ENCODE results near the gene USP6NL. TPM values are rescaled to one million over a fixed set of nuclear protein-coding genes. Genes with fewer than 3 reads are reported as not detected.

USP6NL gene
- polyA plus RNA-seq, 2 donors = 26.8 to 28.3 TPM

DNA sequence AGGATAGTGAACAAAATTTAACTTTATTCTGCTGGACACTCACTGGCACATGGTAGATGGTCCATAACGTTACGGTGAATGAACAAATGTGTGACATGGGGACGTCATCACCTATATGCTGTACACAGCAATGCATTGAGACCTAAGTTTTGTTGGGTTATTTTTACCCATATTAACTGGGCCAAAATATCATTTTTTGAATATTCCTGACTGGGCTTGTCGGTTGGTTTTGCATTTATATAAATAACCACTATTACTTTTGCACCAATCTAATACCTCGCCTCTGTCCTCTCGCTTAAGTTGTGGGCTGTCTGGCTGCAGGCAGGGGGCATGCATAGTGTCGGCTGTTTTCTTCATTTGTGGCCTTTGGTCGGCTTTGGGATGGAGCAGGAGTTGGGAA, 161.7 kb downstream of the USP6NL start:
- no peaks in the 10 kb centered on the region for H3K27me3 ChIP-seq (ENCODE audit: control insufficient read depth in 1 of 2, insufficient read depth in 2 of 2, low read length in 2 of 2)
- H3K4me1 ChIP-seq (ENCODE audit: control insufficient read depth in 2 of 2, insufficient read depth in 2 of 2, low read length in 1 of 2) = peaks cover 0 to 2% of the 10 kb centered on the region in 2 donors
- no peaks in the 10 kb centered on the region for H3K36me3 ChIP-seq (ENCODE audit: control insufficient read depth in 2 of 2, insufficient read depth in 2 of 2, low read length in 1 of 2)
- H3K27ac ChIP-seq (ENCODE audit: low read depth in 2 of 2, low read length in 1 of 2) = no peak overlapping the region
- H3K4me3 ChIP-seq (ENCODE audit: low read depth in 1 of 2, low read length in 2 of 2) = no peak overlapping the region
- WGBS, 2 donors = 72 to 81% methylated on average over 8 of the region's 8 CpGs
- H3K9me3 ChIP-seq (ENCODE audit: control insufficient read depth in 2 of 2, insufficient read depth in 1 of 2, low read depth in 1 of 2, low read length in 1 of 2) = peaks cover 0 to 3% of the 10 kb centered on the region in 2 donors

DNA sequence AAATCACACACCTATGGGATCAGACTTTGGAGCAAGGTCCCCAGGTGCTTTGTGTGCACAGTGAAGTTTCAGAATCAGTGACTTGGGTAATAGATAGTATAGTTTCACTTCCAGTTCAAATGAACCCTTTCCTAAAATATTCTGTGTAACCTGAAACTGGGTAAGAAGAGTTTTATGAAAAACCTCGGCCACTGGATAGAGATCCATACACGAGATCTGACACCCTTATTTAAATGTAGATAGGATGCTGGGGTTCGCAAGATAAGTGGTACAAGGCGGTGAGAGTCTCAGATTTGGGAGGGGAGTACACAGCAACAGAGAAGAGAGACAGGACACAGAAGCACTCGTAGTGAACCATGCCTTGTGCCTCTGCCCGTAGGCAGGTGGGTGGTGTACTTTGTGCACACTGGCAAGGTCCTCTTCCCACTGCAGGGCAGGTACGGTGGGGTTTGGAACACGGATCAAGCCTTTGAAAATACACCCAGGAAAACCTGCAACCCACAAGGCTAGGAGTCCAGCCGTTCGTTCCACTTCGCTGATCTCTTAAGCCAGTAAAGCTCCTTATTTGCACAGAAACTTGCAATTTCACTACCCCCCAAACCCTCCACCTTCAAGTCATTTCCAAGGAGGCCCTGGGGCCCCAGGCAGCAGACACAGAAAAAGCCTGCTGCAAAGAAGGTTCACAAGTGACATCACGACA, 162.8 kb downstream of the USP6NL start:
- 51 to 53% methylated on average over 12 of the region's 12 CpGs for WGBS, 2 donors
- Histone ChIP-seq H3K4me1 (ENCODE audit: control insufficient read depth in 2 of 2, insufficient read depth in 2 of 2, low read length in 1 of 2) (peaks cover 0 to 2% of the 10 kb centered on the region in 2 donors), H3K9me3 (ENCODE audit: control insufficient read depth in 2 of 2, insufficient read depth in 1 of 2, low read depth in 1 of 2, low read length in 1 of 2) (peaks cover 0 to 3% of the 10 kb centered on the region in 2 donors), H3K27me3 (ENCODE audit: control insufficient read depth in 1 of 2, insufficient read depth in 2 of 2, low read length in 2 of 2) (no peaks in the 10 kb centered on the region), H3K4me3 (ENCODE audit: low read depth in 1 of 2, low read length in 2 of 2) (no peak overlapping the region), H3K36me3 (ENCODE audit: control insufficient read depth in 2 of 2, insufficient read depth in 2 of 2, low read length in 1 of 2) (no peaks in the 10 kb centered on the region), H3K27ac (ENCODE audit: low read depth in 2 of 2, low read length in 1 of 2) (no peak overlapping the region)

DNA sequence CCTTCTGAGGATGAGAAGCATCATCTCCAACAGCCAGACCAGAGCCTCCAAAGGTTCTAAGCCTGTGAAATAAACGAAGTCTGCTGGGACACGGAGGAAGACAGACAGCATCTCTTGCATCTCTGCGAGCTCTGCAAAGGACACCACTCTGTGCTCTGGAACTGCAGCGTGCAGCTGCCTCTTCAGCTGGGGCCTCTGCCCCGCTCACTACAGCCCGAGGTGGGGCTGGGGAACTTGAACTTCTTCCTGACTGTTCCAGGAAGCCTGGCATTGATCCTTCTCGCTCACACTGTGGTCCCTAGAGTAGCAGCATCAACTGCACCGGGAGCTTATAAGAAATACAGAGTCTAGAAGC, 163.3 kb downstream of the USP6NL start:
- H3K9me3 ChIP-seq (ENCODE audit: control insufficient read depth in 2 of 2, insufficient read depth in 1 of 2, low read depth in 1 of 2, low read length in 1 of 2) = peaks cover 0 to 3% of the 10 kb centered on the region in 2 donors
- no peaks in the 10 kb centered on the region for H3K27me3 ChIP-seq (ENCODE audit: control insufficient read depth in 1 of 2, insufficient read depth in 2 of 2, low read length in 2 of 2)
- H3K27ac ChIP-seq (ENCODE audit: low read depth in 2 of 2, low read length in 1 of 2) = no peak overlapping the region
- H3K4me1 ChIP-seq (ENCODE audit: control insufficient read depth in 2 of 2, insufficient read depth in 2 of 2, low read length in 1 of 2) = peaks cover 0 to 2% of the 10 kb centered on the region in 2 donors
- 51 to 56% methylated on average over 8 of the region's 8 CpGs for WGBS, 2 donors
- no peak overlapping the region for H3K4me3 ChIP-seq (ENCODE audit: low read depth in 1 of 2, low read length in 2 of 2)
- H3K36me3 ChIP-seq (ENCODE audit: control insufficient read depth in 2 of 2, insufficient read depth in 2 of 2, low read length in 1 of 2) = no peaks in the 10 kb centered on the region

DNA sequence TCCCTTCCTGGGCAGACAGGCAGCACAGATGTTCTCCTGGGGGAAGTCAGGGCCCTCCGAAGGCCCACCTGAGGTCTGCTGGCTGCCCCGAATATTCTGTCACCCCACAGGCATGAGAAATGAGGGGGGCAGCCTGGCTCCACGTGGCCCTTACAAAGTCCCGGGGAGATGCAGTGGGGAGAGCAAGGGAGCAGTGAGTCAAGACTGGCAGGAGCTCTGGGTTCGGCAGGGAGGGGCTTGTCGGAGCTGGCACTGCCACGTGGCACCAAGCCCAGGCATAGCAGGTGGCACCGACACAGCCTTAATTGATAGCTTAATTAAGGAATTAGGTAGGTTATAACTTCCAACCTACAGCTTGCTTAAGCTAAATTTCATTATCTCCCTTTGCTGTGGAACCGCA, 163.9 kb downstream of the USP6NL start:
- Histone ChIP-seq H3K9me3 (ENCODE audit: control insufficient read depth in 2 of 2, insufficient read depth in 1 of 2, low read depth in 1 of 2, low read length in 1 of 2) (peaks cover 0 to 3% of the 10 kb centered on the region in 2 donors), H3K36me3 (ENCODE audit: control insufficient read depth in 2 of 2, insufficient read depth in 2 of 2, low read length in 1 of 2) (no peaks in the 10 kb centered on the region), H3K4me3 (ENCODE audit: low read depth in 1 of 2, low read length in 2 of 2) (no peak overlapping the region), H3K27ac (ENCODE audit: low read depth in 2 of 2, low read length in 1 of 2) (no peak overlapping the region), H3K27me3 (ENCODE audit: control insufficient read depth in 1 of 2, insufficient read depth in 2 of 2, low read length in 2 of 2) (no peaks in the 10 kb centered on the region), H3K4me1 (ENCODE audit: control insufficient read depth in 2 of 2, insufficient read depth in 2 of 2, low read length in 1 of 2) (peaks cover 0 to 2% of the 10 kb centered on the region in 2 donors)
- WGBS, 2 donors = 49 to 58% methylated on average over 9 of the region's 9 CpGs

DNA sequence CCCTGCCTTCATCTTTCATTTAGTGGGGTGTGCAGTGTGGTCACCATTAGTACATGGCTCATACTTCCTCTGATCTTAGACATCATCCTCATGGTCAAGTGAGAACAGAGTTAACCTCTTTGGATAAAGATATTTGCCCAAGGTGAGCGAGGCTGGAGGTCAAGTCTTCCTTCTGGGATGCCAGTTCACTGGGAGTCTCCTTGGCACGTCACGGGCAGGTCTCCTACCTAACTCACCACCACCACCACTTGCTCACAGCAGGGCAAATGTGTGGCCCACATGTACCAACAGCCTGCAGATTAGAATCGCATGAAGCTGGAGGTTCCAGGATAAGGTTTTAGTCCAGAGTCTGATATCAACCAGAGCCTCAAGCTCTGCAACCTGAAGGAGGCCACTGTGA, 164.6 kb downstream of the USP6NL start:
- Histone ChIP-seq H3K4me3 (ENCODE audit: low read depth in 1 of 2, low read length in 2 of 2) (no peak overlapping the region), H3K27ac (ENCODE audit: low read depth in 2 of 2, low read length in 1 of 2) (no peak overlapping the region), H3K36me3 (ENCODE audit: control insufficient read depth in 2 of 2, insufficient read depth in 2 of 2, low read length in 1 of 2) (no peaks in the 10 kb centered on the region), H3K4me1 (ENCODE audit: control insufficient read depth in 2 of 2, insufficient read depth in 2 of 2, low read length in 1 of 2) (peaks cover 0 to 2% of the 10 kb centered on the region in 2 donors), H3K27me3 (ENCODE audit: control insufficient read depth in 1 of 2, insufficient read depth in 2 of 2, low read length in 2 of 2) (no peaks in the 10 kb centered on the region), H3K9me3 (ENCODE audit: control insufficient read depth in 2 of 2, insufficient read depth in 1 of 2, low read depth in 1 of 2, low read length in 1 of 2) (peaks cover 0 to 3% of the 10 kb centered on the region in 2 donors)
- 92 to 98% methylated on average over 4 of the region's 4 CpGs for WGBS, 2 donors

DNA sequence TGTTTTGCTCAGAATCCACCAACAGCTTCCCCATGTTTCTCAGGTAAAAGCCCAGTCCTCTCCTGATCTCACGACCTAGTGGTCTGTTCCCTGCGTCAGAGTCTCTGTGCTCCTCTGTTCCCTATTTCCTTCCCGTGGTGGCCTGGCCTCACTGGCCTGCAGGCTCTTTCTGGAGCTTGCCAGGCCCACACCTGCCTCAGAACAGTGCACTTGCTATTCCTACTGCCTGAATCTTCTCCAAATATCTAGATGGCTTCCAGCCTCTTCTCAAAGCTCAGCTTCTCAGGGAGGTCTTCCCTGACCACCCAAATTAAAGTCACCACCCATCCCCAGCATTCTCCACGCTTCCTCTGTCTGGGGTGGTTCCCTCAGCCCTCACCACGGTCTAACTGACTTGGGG, 165.3 kb downstream of the USP6NL start:
- Histone ChIP-seq H3K36me3 (ENCODE audit: control insufficient read depth in 2 of 2, insufficient read depth in 2 of 2, low read length in 1 of 2) (no peaks in the 10 kb centered on the region), H3K9me3 (ENCODE audit: control insufficient read depth in 2 of 2, insufficient read depth in 1 of 2, low read depth in 1 of 2, low read length in 1 of 2) (peaks cover 0 to 3% of the 10 kb centered on the region in 2 donors), H3K27ac (ENCODE audit: low read depth in 2 of 2, low read length in 1 of 2) (no peak overlapping the region), H3K4me3 (ENCODE audit: low read depth in 1 of 2, low read length in 2 of 2) (no peak overlapping the region), H3K4me1 (ENCODE audit: control insufficient read depth in 2 of 2, insufficient read depth in 2 of 2, low read length in 1 of 2) (peaks cover 0 to 2% of the 10 kb centered on the region in 2 donors), H3K27me3 (ENCODE audit: control insufficient read depth in 1 of 2, insufficient read depth in 2 of 2, low read length in 2 of 2) (no peaks in the 10 kb centered on the region)
- WGBS, 2 donors = 77 to 82% methylated on average over 5 of the region's 5 CpGs

DNA sequence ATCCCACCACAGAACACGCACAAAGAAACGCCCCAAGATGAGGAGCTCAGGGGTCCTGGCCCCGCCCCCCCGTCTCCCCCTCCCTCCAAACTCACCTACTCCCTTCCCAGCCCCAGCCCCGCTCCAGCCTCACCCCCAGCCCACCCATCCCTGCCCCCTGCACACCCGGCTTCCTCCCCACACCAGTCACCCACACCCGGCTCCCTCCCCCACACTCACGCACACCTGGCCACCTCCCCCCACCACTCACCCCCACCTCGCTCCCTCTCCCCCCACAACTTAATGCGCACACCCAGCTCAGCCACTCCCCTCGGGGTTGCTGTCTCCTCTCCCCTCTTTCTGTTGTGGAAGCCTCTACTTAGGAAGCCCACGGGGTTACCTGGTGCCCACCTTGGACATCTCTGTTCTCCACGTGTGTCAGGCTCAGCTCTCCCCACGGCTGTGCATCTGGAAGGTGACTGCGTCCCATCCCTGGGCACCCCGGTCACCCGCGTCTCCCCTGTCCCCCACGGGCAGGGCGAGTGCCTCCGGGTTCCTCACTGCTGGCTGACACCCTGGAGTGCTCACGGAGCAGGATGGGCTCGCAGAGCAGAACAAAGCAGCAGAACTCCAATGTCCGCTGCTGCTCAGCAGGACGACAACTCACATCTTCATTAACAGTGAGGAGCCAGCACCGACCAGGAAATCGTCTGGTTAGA, 166.8 kb downstream of the USP6NL start:
- peaks cover 0 to 2% of the 10 kb centered on the region in 2 donors for H3K4me1 ChIP-seq (ENCODE audit: control insufficient read depth in 2 of 2, insufficient read depth in 2 of 2, low read length in 1 of 2)
- no peak overlapping the region for H3K4me3 ChIP-seq (ENCODE audit: low read depth in 1 of 2, low read length in 2 of 2)
- H3K36me3 ChIP-seq (ENCODE audit: control insufficient read depth in 2 of 2, insufficient read depth in 2 of 2, low read length in 1 of 2) = no peaks in the 10 kb centered on the region
- H3K27me3 ChIP-seq (ENCODE audit: control insufficient read depth in 1 of 2, insufficient read depth in 2 of 2, low read length in 2 of 2) = no peaks in the 10 kb centered on the region
- no peak overlapping the region for H3K27ac ChIP-seq (ENCODE audit: low read depth in 2 of 2, low read length in 1 of 2)
- H3K9me3 ChIP-seq (ENCODE audit: control insufficient read depth in 2 of 2, insufficient read depth in 1 of 2, low read depth in 1 of 2, low read length in 1 of 2) = peaks cover 0 to 3% of the 10 kb centered on the region in 2 donors
- WGBS, 2 donors = 71 to 74% methylated on average over 24 to 27 of the region's 27 CpGs

DNA sequence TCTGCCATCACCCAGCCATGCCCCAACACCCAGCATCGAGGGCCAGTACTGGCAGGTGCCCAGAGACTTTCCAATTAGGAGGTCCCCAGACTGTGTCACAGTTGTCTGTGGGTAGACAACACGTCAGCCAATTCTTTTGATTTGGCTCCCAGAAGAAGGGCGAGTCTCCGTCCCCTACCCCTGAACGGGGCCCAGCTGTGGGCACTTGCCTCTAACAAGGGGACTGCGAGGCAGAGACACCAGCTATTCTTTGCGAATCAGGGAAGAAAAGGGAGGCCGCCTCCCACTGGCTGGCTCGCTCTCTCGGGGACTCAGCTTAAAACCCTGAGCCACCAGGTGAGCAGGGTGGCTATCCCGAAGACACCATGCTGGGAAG, 167.3 kb downstream of the USP6NL start:
- WGBS, 2 donors = 83 to 86% methylated on average over 11 of the region's 11 CpGs
- H3K27ac ChIP-seq (ENCODE audit: low read depth in 2 of 2, low read length in 1 of 2) = no peak overlapping the region
- peaks cover 0 to 2% of the 10 kb centered on the region in 2 donors for H3K4me1 ChIP-seq (ENCODE audit: control insufficient read depth in 2 of 2, insufficient read depth in 2 of 2, low read length in 1 of 2)
- H3K36me3 ChIP-seq (ENCODE audit: control insufficient read depth in 2 of 2, insufficient read depth in 2 of 2, low read length in 1 of 2) = no peaks in the 10 kb centered on the region
- peaks cover 0 to 3% of the 10 kb centered on the region in 2 donors for H3K9me3 ChIP-seq (ENCODE audit: control insufficient read depth in 2 of 2, insufficient read depth in 1 of 2, low read depth in 1 of 2, low read length in 1 of 2)
- no peaks in the 10 kb centered on the region for H3K27me3 ChIP-seq (ENCODE audit: control insufficient read depth in 1 of 2, insufficient read depth in 2 of 2, low read length in 2 of 2)
- no peak overlapping the region for H3K4me3 ChIP-seq (ENCODE audit: low read depth in 1 of 2, low read length in 2 of 2)

DNA sequence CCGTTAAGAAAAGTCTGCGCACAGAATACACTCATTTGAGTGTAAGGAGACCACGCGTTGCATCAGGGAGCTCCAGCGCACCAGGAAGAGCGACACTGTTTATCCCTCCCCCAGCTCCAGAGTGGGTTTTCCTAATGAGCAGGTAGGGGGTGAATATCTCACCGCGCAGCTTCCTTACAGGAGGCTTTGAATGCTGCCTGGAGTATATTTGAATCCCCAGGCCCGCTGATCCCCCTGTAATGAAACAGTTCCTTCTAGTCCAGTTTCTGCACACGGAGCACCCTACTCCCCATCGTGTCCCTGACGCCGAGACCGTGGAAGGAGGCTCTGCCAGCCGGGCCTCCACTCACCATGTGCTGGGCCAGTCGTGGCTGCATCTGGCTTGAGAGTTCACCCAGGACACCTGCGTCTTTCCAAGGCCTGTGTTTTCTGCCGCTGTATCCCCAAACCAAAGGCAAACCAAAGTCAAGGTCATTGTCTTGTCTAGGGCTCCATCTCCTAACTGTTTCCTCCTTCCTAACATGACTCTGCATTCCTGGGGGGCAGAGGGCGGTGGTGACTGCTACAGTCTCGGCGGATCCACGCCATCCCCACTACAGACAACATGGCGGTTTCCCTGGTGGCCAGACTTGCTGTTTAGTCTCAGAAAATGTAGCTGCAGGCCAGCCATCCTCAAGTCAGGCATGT, 167.8 kb downstream of the USP6NL start:
- Histone ChIP-seq H3K4me3 (ENCODE audit: low read depth in 1 of 2, low read length in 2 of 2) (no peak overlapping the region), H3K27ac (ENCODE audit: low read depth in 2 of 2, low read length in 1 of 2) (no peak overlapping the region), H3K36me3 (ENCODE audit: control insufficient read depth in 2 of 2, insufficient read depth in 2 of 2, low read length in 1 of 2) (no peaks in the 10 kb centered on the region), H3K9me3 (ENCODE audit: control insufficient read depth in 2 of 2, insufficient read depth in 1 of 2, low read depth in 1 of 2, low read length in 1 of 2) (no peaks in the 10 kb centered on the region), H3K27me3 (ENCODE audit: control insufficient read depth in 1 of 2, insufficient read depth in 2 of 2, low read length in 2 of 2) (no peaks in the 10 kb centered on the region), H3K4me1 (ENCODE audit: control insufficient read depth in 2 of 2, insufficient read depth in 2 of 2, low read length in 1 of 2) (peaks cover 0 to 2% of the 10 kb centered on the region in 2 donors)
- 94 to 95% methylated on average over 23 of the region's 23 CpGs for WGBS, 2 donors
